A549 (cell line): ENCODE data around the gene UBE2E2. TPM values are rescaled to one million over a fixed set of nuclear protein-coding genes. Genes with fewer than 3 reads are reported as not detected.

Experiments
- ATAC-seq, 2 experiments: fragments of 200-7000 bp in 1 of 2; fragments of >200 bp in 1 of 2; cut with Nextera tagmentation in 1 of 2; cut with Tn5 transposase in 1 of 2; 3 replicates each; pipeline versions ENCODE4 v1.8.0 to v1.9.1; 2018 to 2020; ENCODE audit warnings: mild to moderate bottlenecking in 1 of 2, moderate library complexity in 1 of 2
- CTCF ChIA-PET: fragments of 300-600 bp; sonication (Branson Sonifier 250); formaldehyde crosslinking; extraction: SDS; loops from one replicate; lab custom pipeline; 2021; ENCODE audit warnings: antibody characterized with exemption, inconsistent platforms; lab: Yijun Ruan, JAX
- POLR2A ChIA-PET: fragments of 350-600 bp; formaldehyde crosslinking; extraction: SDS; loops from one replicate; lab custom pipeline; 2021; ENCODE audit warnings: antibody characterized with exemption, inconsistent platforms; lab: Yijun Ruan, JAX
- DNase-seq, 2 experiments: peaks; one replicate each; pipeline versions ENCODE4 v3.0.0 to v3.0.0-alpha.2; 2011 to 2016; ENCODE audit warnings: low read depth in 1 of 2, low spot score in 1 of 2
- FAIRE-seq: peaks from 2 replicates; lab custom pipeline; 2011; peaks lifted over from hg19 to GRCh38; lab: Jason Lieb, UNC
- H3K27ac ChIP-seq, 2 experiments: fragments of >200 bp; sonication (Bioruptor Twin); formaldehyde crosslinking; 3 replicates each; pipeline ENCODE4 v1.5.1; 2016 to 2017
- H3K4me1 ChIP-seq: fragments of >200 bp; sonication (Bioruptor Twin); formaldehyde crosslinking; 3 replicates; pipeline ENCODE4 v1.6.1; 2016
- H3K4me2 ChIP-seq: fragments of >200 bp; sonication (Bioruptor Twin); formaldehyde crosslinking; 3 replicates; pipeline ENCODE4 v1.6.1; 2016
- H3K4me3 ChIP-seq: fragments of >200 bp; sonication (Bioruptor Twin); formaldehyde crosslinking; 3 replicates; pipeline ENCODE4 v1.5.1; 2016
- H3K9me3 ChIP-seq: fragments of >200 bp; sonication (Bioruptor Twin); formaldehyde crosslinking; 3 replicates; pipeline ENCODE4 v1.6.1; 2016
- ATOH8 ChIP-seq: fragments of 250-450 bp; sonication (Bioruptor Pico); IDR thresholded peaks from 2 replicates; pipeline ENCODE4 v1.5.0; 2020; ENCODE audit warnings: low read depth, mild to moderate bottlenecking, moderate library complexity
- BCL3 ChIP-seq: fragments of >200 bp; sonication (Bioruptor Twin); formaldehyde crosslinking; IDR thresholded peaks from 3 replicates; pipeline ENCODE4 v1.6.1; 2016
- BHLHE40 ChIP-seq: IDR thresholded peaks from 2 replicates; pipeline ENCODE4 v1.6.1; 2012; ENCODE audit warnings: low read depth, low read length, inconsistent platforms
- CBX2 ChIP-seq: fragments of 200-600 bp; sonication (generic); IDR thresholded peaks from 2 replicates; pipeline ENCODE4 v1.6.1; 2016; ENCODE audit warnings: low read depth, mild to moderate bottlenecking, borderline replicate concordance
- CHD2 ChIP-seq: fragments of 150-350 bp; IDR thresholded peaks from 2 replicates; pipeline ENCODE4 v1.6.1; 2014; ENCODE audit warnings: low read length; ENCODE audit not compliant: partially characterized antibody
- CHD4 ChIP-seq: fragments of 200-600 bp; sonication (generic); IDR thresholded peaks from 2 replicates; pipeline ENCODE4 v1.6.1; 2016; ENCODE audit warnings: antibody characterized with exemption, mild to moderate bottlenecking, borderline replicate concordance
- CTCF ChIP-seq: fragments of >200 bp; sonication (Bioruptor Twin); formaldehyde crosslinking; IDR thresholded peaks from 3 replicates; pipeline ENCODE4 v1.5.1; 2016
- EHF ChIP-seq: fragments of 250-450 bp; sonication (Bioruptor Pico); IDR thresholded peaks from 2 replicates; pipeline ENCODE4 v1.5.0; 2020; ENCODE audit warnings: mild to moderate bottlenecking
- EHMT2 ChIP-seq: fragments of 200-600 bp; sonication (generic); IDR thresholded peaks from 2 replicates; pipeline ENCODE4 v1.6.1; 2016; ENCODE audit warnings: antibody characterized with exemption, low read depth, mild to moderate bottlenecking, moderate library complexity
- FOSB ChIP-seq: fragments of 250-450 bp; sonication (Bioruptor Pico); IDR thresholded peaks from 2 replicates; pipeline ENCODE4 v1.5.0; 2020; ENCODE audit warnings: mild to moderate bottlenecking, moderate library complexity
- FOSL2 ChIP-seq, 2 experiments: fragments of 450-650 bp in 1 of 2; fragments of >200 bp in 1 of 2; sonication (Bioruptor Twin) in 1 of 2; formaldehyde crosslinking; IDR thresholded peaks; 2 replicates each; pipeline versions ENCODE4 v1.5.0 to v1.6.1; 2016 to 2020; ENCODE audit warnings: mild to moderate bottlenecking in 1 of 2, moderate library complexity in 1 of 2
- GATA3 ChIP-seq: IDR thresholded peaks from 2 replicates; pipeline ENCODE4 v1.6.1; 2012; ENCODE audit warnings: borderline replicate concordance
- HES2 ChIP-seq: fragments of >200 bp; sonication (Bioruptor Twin); formaldehyde crosslinking; IDR thresholded peaks from 2 replicates; pipeline ENCODE4 v1.6.1; 2016
- HOXA7 ChIP-seq: fragments of 250-450 bp; sonication (Bioruptor Pico); IDR thresholded peaks from 2 replicates; pipeline ENCODE4 v1.5.0; 2020; ENCODE audit warnings: mild to moderate bottlenecking, moderate library complexity
- HOXB13 ChIP-seq: fragments of 250-450 bp; sonication (Bioruptor Pico); IDR thresholded peaks from 2 replicates; pipeline ENCODE4 v1.5.0; 2020; ENCODE audit warnings: low read depth, mild to moderate bottlenecking, moderate library complexity
- HOXB5 ChIP-seq: fragments of 250-450 bp; sonication (Bioruptor Pico); IDR thresholded peaks from 2 replicates; pipeline ENCODE4 v1.5.0; 2020; ENCODE audit warnings: mild to moderate bottlenecking, moderate library complexity
- JUN ChIP-seq, 2 experiments: fragments of >200 bp; sonication (Bioruptor Twin); formaldehyde crosslinking; IDR thresholded peaks; 2 replicates in 1 of 2; 3 replicates in 1 of 2; pipeline ENCODE4 v1.6.1; 2016 to 2017
- KDM5A ChIP-seq: fragments of 200-600 bp; sonication (generic); IDR thresholded peaks from 2 replicates; pipeline ENCODE4 v1.6.1; 2016; ENCODE audit warnings: antibody characterized with exemption, mild to moderate bottlenecking
- MAFK ChIP-seq: fragments of 450-650 bp; IDR thresholded peaks from 2 replicates; pipeline ENCODE4 v1.6.1; 2014; ENCODE audit not compliant: partially characterized antibody
- MAX ChIP-seq: IDR thresholded peaks from 2 replicates; pipeline ENCODE4 v1.6.1; 2012
- MYC ChIP-seq: IDR thresholded peaks from 2 replicates; pipeline ENCODE4 v1.6.1; 2012; ENCODE audit warnings: mild to moderate bottlenecking, inconsistent platforms, low read length, improper control_type of control experiment, borderline replicate concordance
- NFE2L2 ChIP-seq: fragments of 150-350 bp; conservative IDR thresholded peaks from 2 replicates; pipeline ENCODE4 v1.6.1; 2014; ENCODE audit warnings: low read length
- NPAS2 ChIP-seq: fragments of 250-450 bp; sonication (Bioruptor Pico); IDR thresholded peaks from 2 replicates; pipeline ENCODE4 v1.8.0; 2022; ENCODE audit warnings: mild to moderate bottlenecking, moderate library complexity, borderline replicate concordance
- NR3C1 ChIP-seq: fragments of >200 bp; sonication (Bioruptor Twin); formaldehyde crosslinking; IDR thresholded peaks from 3 replicates; pipeline ENCODE4 v1.6.1; 2017
- PHF8 ChIP-seq: fragments of 200-600 bp; sonication (generic); IDR thresholded peaks from 2 replicates; pipeline ENCODE4 v1.6.1; 2016; ENCODE audit warnings: low read depth, mild to moderate bottlenecking, antibody characterized with exemption, moderate library complexity, borderline replicate concordance
- POLR2A ChIP-seq: IDR thresholded peaks from 2 replicates; pipeline ENCODE4 v1.6.1; 2012; ENCODE audit warnings: mild to moderate bottlenecking, low read length
- POLR2AphosphoS2 ChIP-seq: conservative IDR thresholded peaks from 2 replicates; pipeline ENCODE4 v1.6.1; 2012; ENCODE audit warnings: low read length, improper control_type of control experiment, inconsistent platforms
- RAD21 ChIP-seq, 2 experiments: fragments of >200 bp in 1 of 2; sonication (Bioruptor Twin) in 1 of 2; formaldehyde crosslinking in 1 of 2; IDR thresholded peaks in 1 of 2; conservative IDR thresholded peaks in 1 of 2; 2 replicates in 1 of 2; 3 replicates in 1 of 2; pipeline ENCODE4 v1.6.1; 2012 to 2018; ENCODE audit warnings: inconsistent platforms in 1 of 2
- RCOR1 ChIP-seq: fragments of 150-350 bp; IDR thresholded peaks from 2 replicates; pipeline ENCODE4 v1.6.1; 2014; ENCODE audit warnings: antibody characterized with exemption, low read length, low read depth
- RFX5 ChIP-seq: fragments of 450-650 bp; IDR thresholded peaks from 2 replicates; pipeline ENCODE4 v1.7.1; 2014; ENCODE audit warnings: antibody characterized with exemption, mild to moderate bottlenecking, moderate library complexity
- RNF2 ChIP-seq: fragments of 200-600 bp; sonication (generic); IDR thresholded peaks from 2 replicates; pipeline ENCODE4 v1.6.1; 2016; ENCODE audit warnings: low read depth, mild to moderate bottlenecking, antibody characterized with exemption, moderate library complexity, borderline replicate concordance
- SMC3 ChIP-seq: fragments of >200 bp; sonication (Bioruptor Twin); formaldehyde crosslinking; IDR thresholded peaks from 3 replicates; pipeline ENCODE4 v1.6.1; 2018; ENCODE audit warnings: inconsistent platforms
- SREBF2 ChIP-seq: fragments of 450-650 bp; IDR thresholded peaks from 2 replicates; pipeline ENCODE4 v1.6.1; 2014; ENCODE audit warnings: mild to moderate bottlenecking, moderate library complexity
- TFCP2L1 ChIP-seq: fragments of 250-450 bp; sonication (Bioruptor Pico); IDR thresholded peaks from 2 replicates; pipeline ENCODE4 v1.5.0; 2021; ENCODE audit warnings: mild to moderate bottlenecking
- USF2 ChIP-seq: fragments of 450-650 bp; IDR thresholded peaks from 2 replicates; pipeline ENCODE4 v1.6.1; 2014; ENCODE audit warnings: antibody characterized with exemption
- ZC3H11A ChIP-seq: fragments of 450-650 bp; IDR thresholded peaks from 2 replicates; pipeline ENCODE4 v1.6.1; 2014; ENCODE audit warnings: antibody characterized with exemption, mild to moderate bottlenecking
- ZNF302 ChIP-seq: fragments of 250-450 bp; sonication (Bioruptor Pico); IDR thresholded peaks from 2 replicates; pipeline ENCODE4 v1.9.0; 2021; ENCODE audit warnings: inconsistent platforms, mild to moderate bottlenecking, moderate library complexity
- ZSCAN20 ChIP-seq: fragments of 250-450 bp; sonication (Bioruptor Pico); IDR thresholded peaks from 2 replicates; pipeline ENCODE4 v1.8.0; 2022; ENCODE audit warnings: mild to moderate bottlenecking, moderate library complexity
- WGBS: methylation state at CpG from one replicate; pipeline ENCODE4 v1.1.6; 2017; ENCODE audit errors: missing lambda C conversion rate; 5-methylcytosine and 5-hydroxymethylcytosine counted together
- polyA plus RNA-seq, 4 experiments: library from polyadenylated mRNA; depleted of rRNA in 3 of 4; stranded (reverse); fragments of >200 nt; fragmentation: RNase III in 1 of 4; extraction: RNeasy Plus Mini Kit Qiagen cat#74134 plus additional on column Dnase treatment in 1 of 4; gene quantifications; 2 replicates in 3 of 4; 3 replicates in 1 of 4; pipeline ENCODE4 v1.2.3, GENCODE V29; 2011 to 2017

UBE2E2 gene
- polyA plus RNA-seq, 2 of the 4 experiments (the other 2 are of a cell fraction), result 28.3 to 56.1 TPM

- peaks cover 19% of the 10 kb centered on the region for H3K4me1 ChIP-seq
- peak overlapping the region in 1 of 2 experiments; percentile 51; a peak in 2 of 6 replicates for H3K27ac ChIP-seq
- ChIA-PET CTCF (no interaction called here), POLR2A (interaction anchor here (1.0 kb wide), 1 partner anchor 39 kb away, joined by 4 read pairs; no protein-coding TSS in a partner anchor)
- 0 out of 3 replicates have a peak, but pooled peaks cover 5% of the 10 kb centered on the region for H3K9me3 ChIP-seq
- DNase-seq, result peak in 1 of 2 experiments; percentile 62
- H3K4me2 ChIP-seq, result peak overlapping the region; percentile 47
- 75% methylated on average over 5 of the region's 5 CpGs for WGBS
- ATAC-seq, result peak; percentile 50 to 85; a peak in 5 of 6 replicates
- no peak overlapping the region for H3K4me3 ChIP-seq
- FAIRE-seq, result no peak
- TF ChIP-seq NPAS2 (CRISPR knock-in tag) (no peak), ZNF302 (no peak), HOXA7 (CRISPR knock-in tag) (no peak), RAD21 (conservative IDR thresholded peaks at IDR 0.05 in 1 of 2, IDR thresholded peaks at IDR 0.05 in 1 of 2) (peak in 1 of 2 experiments; percentile 27; a peak in 1 of 5 replicates), BHLHE40 (no peak), EHF (CRISPR knock-in tag) (no peak), HOXB13 (CRISPR knock-in tag) (no peak), ZSCAN20 (no peak), RFX5 (no peak), PHF8 (no peak), HES2 (no peak), ATOH8 (CRISPR knock-in tag) (no peak), EHMT2 (no peak), RCOR1 (no peak), FOSB (CRISPR knock-in tag) (no peak), NFE2L2 (no peak), MYC (no peak), KDM5A (no peak), POLR2A (no peak), GATA3 (peak; percentile 62; the same call in 1 of the 2 replicates), MAX (no peak; the same call in 1 of the 2 replicates), NR3C1 (no peak), SMC3 (0 out of 3 replicates have a peak, but pooled peaks have one; percentile 9), RNF2 (no peak), HOXB5 (CRISPR knock-in tag) (no peak), BCL3 (no peak), JUN (IDR thresholded peaks at IDR 0.05) (0 out of 5 replicates have a peak, but pooled peaks of 1 of the 2 experiments have one; percentile 25), CBX2 (no peak), ZC3H11A (no peak), CTCF (no peak), TFCP2L1 (CRISPR knock-in tag) (no peak), POLR2AphosphoS2 (no peak), SREBF2 (no peak), USF2 (no peak), CHD2 (no peak), FOSL2 (IDR thresholded peaks at IDR 0.05) (peak; percentile 43; the same call in 1 of the 2 replicates), FOSL2 (CRISPR knock-in tag; IDR thresholded peaks at IDR 0.05) (peak; percentile 70), CHD4 (no peak), MAFK (no peak)
Observed at GRCh38 chr3:23629181-23629894, 426.2 kb downstream of the UBE2E2 start.
